H1 (cell line): Measurements from ENCODE around the gene DDX50. TPM values are rescaled to one million over a fixed set of nuclear protein-coding genes. Genes with fewer than 3 reads are reported as not detected.

Source experiments
- BACH1 ChIP-seq: IDR thresholded peaks from 2 replicates; pipeline ENCODE4 v1.6.1; 2012; ENCODE audit warnings: low read length, improper control_type of control experiment
- CBX8 ChIP-seq: fragments of 300-800, 300-1000 bp; sonication (generic); IDR thresholded peaks from 2 replicates; pipeline ENCODE4 v1.7.1; 2016; ENCODE audit warnings: low read depth, low read length, borderline replicate concordance
- CREB1 ChIP-seq: IDR thresholded peaks from 2 replicates; pipeline ENCODE4 v1.6.1; 2012; ENCODE audit warnings: inconsistent platforms
- CTCF ChIP-seq, 3 experiments: IDR thresholded peaks; 1 replicate in 2 of 3; 2 replicates in 1 of 3; pipeline versions ENCODE4 v1.5.1 to v1.6.1; 2011; ENCODE audit warnings: low read length in 3 of 3, mild to moderate bottlenecking in 3 of 3, inconsistent platforms in 2 of 3, low read depth in 1 of 3, moderate library complexity in 1 of 3; ENCODE audit not compliant: insufficient read depth in 1 of 3; ENCODE audit errors: control extremely low read depth in 1 of 3
- EP300 ChIP-seq, 2 experiments: IDR thresholded peaks; 1 replicate in 1 of 2; 2 replicates in 1 of 2; pipeline ENCODE4 v1.6.1; 2011 to 2012; ENCODE audit warnings: low read depth in 2 of 2, low read length in 2 of 2, mild to moderate bottlenecking in 2 of 2, borderline replicate concordance in 1 of 2, inconsistent platforms in 1 of 2, moderate library complexity in 1 of 2
- GTF2F1 ChIP-seq: IDR thresholded peaks from 2 replicates; pipeline ENCODE4 v1.6.1; 2012; ENCODE audit warnings: low read depth, low read length, improper control_type of control experiment, borderline replicate concordance
- MAX ChIP-seq: IDR thresholded peaks from 2 replicates; pipeline ENCODE4 v1.6.1; 2012; ENCODE audit warnings: inconsistent platforms
- POU5F1 ChIP-seq: IDR thresholded peaks from 2 replicates; pipeline ENCODE4 v1.6.1; 2011; ENCODE audit warnings: low read depth, mild to moderate bottlenecking, low read length, moderate library complexity
- RAD21 ChIP-seq, 2 experiments: IDR thresholded peaks in 1 of 2; conservative IDR thresholded peaks in 1 of 2; 2 replicates each; pipeline ENCODE4 v1.6.1; 2011; ENCODE audit warnings: low read depth in 2 of 2, low read length in 2 of 2, improper control_type of control experiment in 1 of 2, inconsistent platforms in 1 of 2, mild to moderate bottlenecking in 1 of 2, moderate library complexity in 1 of 2
- RFX5 ChIP-seq: IDR thresholded peaks from 2 replicates; pipeline ENCODE4 v1.6.1; 2011; ENCODE audit warnings: low read depth, low read length, improper control_type of control experiment, borderline replicate concordance
- RNF2 ChIP-seq: fragments of 200-900, 300-1000 bp; sonication (generic); IDR thresholded peaks from 2 replicates; pipeline ENCODE4 v1.7.1; 2016; ENCODE audit warnings: borderline replicate concordance, low read depth, mild to moderate bottlenecking, antibody characterized with exemption, low read length; ENCODE audit not compliant: poor library complexity, severe bottlenecking; ENCODE audit errors: missing control alignments
- SAP30 ChIP-seq: fragments of 300-600 bp; sonication (generic); IDR thresholded peaks from 2 replicates; pipeline ENCODE4 v1.7.1; 2012; ENCODE audit warnings: low read length, moderate library complexity, mild to moderate bottlenecking, inconsistent platforms; ENCODE audit not compliant: insufficient read depth, insufficient replicate concordance
- SIN3A ChIP-seq, 2 experiments: IDR thresholded peaks in 1 of 2; conservative IDR thresholded peaks in 1 of 2; 2 replicates each; pipeline ENCODE4 v1.6.1; 2011 to 2012; ENCODE audit warnings: low read length in 2 of 2, improper control_type of control experiment in 1 of 2, low read depth in 1 of 2, mild to moderate bottlenecking in 1 of 2
- SP2 ChIP-seq: IDR thresholded peaks from 2 replicates; pipeline ENCODE4 v1.6.1; 2012; ENCODE audit warnings: mild to moderate bottlenecking, low read length, inconsistent platforms
- TAF1 ChIP-seq: IDR thresholded peaks from 2 replicates; pipeline ENCODE4 v1.6.1; 2011; ENCODE audit warnings: mild to moderate bottlenecking, low read depth, low read length
- USF2 ChIP-seq: IDR thresholded peaks from 2 replicates; pipeline ENCODE4 v1.6.1; 2011; ENCODE audit warnings: low read length, improper control_type of control experiment
- YY1 ChIP-seq: IDR thresholded peaks from 2 replicates; pipeline ENCODE4 v1.6.1; 2011; ENCODE audit warnings: low read depth, mild to moderate bottlenecking, low read length
- ZNF274 ChIP-seq: IDR thresholded peaks from 2 replicates; pipeline ENCODE4 v1.7.0; 2012; ENCODE audit warnings: low read length, borderline replicate concordance; ENCODE audit errors: extremely low read depth
- polyA plus RNA-seq, 7 experiments: library from polyadenylated mRNA; depleted of rRNA in 3 of 7; stranded (reverse) in 5 of 7; unstranded in 2 of 7; fragments of >200 nt in 5 of 7; fragments of 200-250 nt in 2 of 7; gene quantifications; 1 replicate in 5 of 7; 2 replicates in 1 of 7; 4 replicates in 1 of 7; pipeline versions ENCODE4 v1.2.1 to v1.2.3, GENCODE V29; 2011 to 2013; ENCODE audit warnings: missing spikeins in 2 of 7, mixed read lengths in 2 of 7
- total RNA-seq: library from RNA; stranded (reverse); fragmentation: NEBNext Ultra II Directional; extraction: Animal tissue kit (Norgen Biotek cat#: 25700); gene quantifications from 2 replicates; pipeline ENCODE4 v1.2.1, GENCODE V29; 2021

The DDX50 gene
- total and polyA plus RNA-seq, 2 of the 8 experiments (the other 6 are each of a cell fraction or from before 2014, with no cell fraction given), result 20.0 to 36.5 TPM

GRCh38 chr10:68988530-68989316 is 87.6 kb downstream of the DDX50 start, which contains the start of gene KIFBP (continued):
- TF ChIP-seq EP300 (IDR thresholded peaks at IDR 0.05; ENCODE audit: borderline replicate concordance in 1 of 2, low read depth in 2 of 2, low read length in 2 of 2), result no peak
- no peak for TF ChIP-seq USF2
- peak; percentile 74; the same call in 1 of the 2 replicates for TF ChIP-seq CREB1
- peak; percentile 73 for TF ChIP-seq BACH1
- TF ChIP-seq CBX8, result no peak
- peak; percentile 93 for TF ChIP-seq TAF1
- TF ChIP-seq SAP30, result peak; percentile 17
- peak; percentile 44 to 58 (median 50); a peak in 3 of 4 replicates for TF ChIP-seq CTCF (IDR thresholded peaks at IDR 0.05; ENCODE audit: control extremely low read depth in 1 of 3, insufficient read depth in 1 of 3, low read depth in 1 of 3, low read length in 3 of 3)
- TF ChIP-seq RAD21 (IDR thresholded peaks at IDR 0.05 in 1 of 2, conservative IDR thresholded peaks at IDR 0.05 in 1 of 2; ENCODE audit: low read depth in 2 of 2, low read length in 2 of 2), result peak in 1 of 2 experiments; percentile 15; a peak in 2 of 4 replicates
- no peak for TF ChIP-seq ZNF274
- no peak for TF ChIP-seq RFX5
- no peak for TF ChIP-seq MAX
- peak in 1 of 2 experiments; percentile 71; a peak in 2 of 4 replicates for TF ChIP-seq SIN3A (conservative IDR thresholded peaks at IDR 0.05 in 1 of 2, IDR thresholded peaks at IDR 0.05 in 1 of 2; ENCODE audit: low read depth in 1 of 2, low read length in 2 of 2)
- no peak for TF ChIP-seq SP2
- peak; percentile 47; the same call in 1 of the 2 replicates for TF ChIP-seq POU5F1
- peak; percentile 39; the same call in 1 of the 2 replicates for TF ChIP-seq YY1
- no peak for TF ChIP-seq RNF2
- TF ChIP-seq GTF2F1, result no peak
